GM04504 (cell line): ENCODE measurements around the gene OR9G4.
A peak's percentile ranks its signal among the peaks of the same experiment; 100 is the strongest.

Source experiments
- DNase-seq: peaks from one replicate; pipeline ENCODE4 v3.0.0-alpha.2; 2012; ENCODE audit warnings: low read depth

The OR9G4 gene

DNA sequence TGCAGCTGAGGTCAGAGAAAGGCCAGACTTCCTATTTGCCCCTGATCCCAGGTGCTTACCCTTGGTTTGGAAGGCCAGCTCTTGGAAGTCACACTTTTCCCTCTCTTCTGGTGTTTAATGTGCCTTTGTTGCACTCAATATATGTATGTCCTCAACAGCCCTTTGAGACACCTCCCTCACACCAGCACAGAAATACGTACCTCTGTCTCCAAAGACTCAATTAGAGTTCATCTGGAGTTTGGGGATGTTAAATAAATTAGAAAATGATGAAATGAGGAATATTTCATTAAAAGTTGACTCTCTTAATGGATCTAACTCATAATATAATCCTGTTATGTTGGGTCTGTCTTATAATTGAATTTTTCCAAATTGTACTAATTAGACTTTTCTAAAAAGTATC is at the start of gene OR9G4:
Gene OR9G4 (minus strand): TSS at position 101 of the 400 bp plus-strand sequence. CDS start 4,931 bp downstream, outside the sequence.
- no peak for DNase-seq

DNA sequence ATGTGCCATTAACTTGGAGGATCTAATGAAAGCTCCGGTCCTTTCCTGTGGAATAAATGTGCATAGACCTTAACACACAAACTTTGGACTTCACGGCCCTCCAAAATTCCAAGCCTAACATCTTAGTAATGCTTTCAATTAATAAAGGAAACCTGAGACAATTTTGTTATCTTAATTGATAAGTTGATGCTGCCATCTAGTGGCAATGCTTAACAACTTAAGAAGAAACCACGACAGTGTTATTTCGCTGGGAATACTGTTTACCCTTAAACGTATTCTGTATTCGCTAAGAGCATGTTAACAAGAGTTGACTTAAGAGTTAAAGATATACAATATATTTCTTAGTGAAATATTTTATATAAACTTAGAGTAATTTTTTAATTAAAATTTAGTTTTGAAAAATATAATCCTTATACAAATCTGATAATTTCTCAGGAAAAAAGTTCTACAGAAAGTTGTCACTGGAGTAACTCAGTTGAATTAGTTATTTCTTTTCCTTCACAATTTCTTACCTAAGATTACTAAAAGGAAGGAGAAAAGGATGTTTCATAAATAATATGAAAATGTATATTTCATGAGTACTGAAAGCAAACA is 35.0 kb upstream of the OR9G4 start:
- DNase-seq: peak; percentile 7

DNA sequence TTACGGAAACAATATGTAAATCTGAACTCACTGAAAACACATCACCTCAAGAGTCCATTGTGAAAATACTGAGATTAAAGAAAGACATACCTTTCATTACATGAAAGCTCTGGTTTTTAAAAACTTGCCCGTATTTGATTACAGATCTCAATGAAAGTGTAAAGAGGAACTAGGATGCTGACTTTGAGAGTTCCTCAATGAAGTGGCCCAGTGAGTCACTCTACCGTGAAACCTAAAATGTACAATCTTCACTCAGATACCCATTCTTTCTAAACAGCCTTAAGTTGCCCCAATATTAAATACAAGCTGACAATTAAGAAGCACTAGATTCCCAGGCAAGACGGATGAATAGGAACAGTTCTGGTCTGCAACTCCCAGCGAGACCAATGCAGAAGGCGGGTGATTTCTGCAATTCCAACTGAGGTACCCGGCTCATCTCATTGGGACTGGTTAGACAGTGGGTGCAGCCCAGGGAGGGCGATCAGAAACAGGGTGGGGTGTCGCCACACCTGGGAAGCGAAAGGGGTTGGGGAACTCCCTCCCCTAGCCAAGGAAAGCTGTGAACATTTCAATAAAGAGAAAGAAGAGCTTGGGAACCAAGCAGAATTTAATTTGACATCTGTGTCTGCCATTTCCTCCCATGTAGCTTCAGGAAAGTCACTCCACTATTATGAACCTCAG is 33.8 kb upstream of the OR9G4 start:
- no peak for DNase-seq

DNA sequence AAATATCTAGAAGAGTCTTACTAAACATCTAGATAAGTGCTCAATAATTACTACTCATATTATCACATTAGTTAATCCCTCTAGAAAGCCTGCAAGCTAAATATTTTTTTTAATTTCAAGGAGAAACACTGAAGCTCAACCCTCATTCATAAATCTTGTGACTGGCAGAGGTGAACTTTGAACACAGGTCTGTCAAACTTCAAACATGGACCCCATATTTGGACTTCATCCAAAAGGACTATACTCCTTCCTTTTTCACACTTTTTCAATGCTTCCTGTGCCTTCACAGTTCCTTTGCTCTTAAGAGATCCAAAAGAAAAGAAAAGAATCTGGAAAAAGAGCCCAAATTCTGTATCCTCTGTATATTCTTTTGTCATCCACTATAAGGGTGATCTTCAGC is 28.3 kb upstream of the OR9G4 start:
- DNase-seq: no peak

DNA sequence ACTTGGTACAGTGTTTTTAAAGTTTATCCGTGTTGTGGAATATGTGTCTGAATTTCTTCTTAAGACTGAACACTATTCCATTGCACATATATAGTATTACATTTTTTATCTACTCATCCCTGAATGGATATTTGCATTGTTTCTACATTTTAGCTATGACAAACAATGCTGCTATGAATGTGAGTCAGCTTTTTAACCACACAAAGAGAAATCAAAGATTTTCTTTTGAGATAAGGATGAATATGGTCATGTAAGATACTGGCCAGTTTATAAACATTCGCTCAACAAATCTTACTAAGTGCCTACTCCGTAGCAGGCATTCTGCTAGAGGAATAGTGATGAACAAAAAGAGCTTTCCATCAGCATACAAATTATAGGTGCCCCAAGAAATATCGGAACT is 16.5 kb upstream of the OR9G4 start:
- no peak for DNase-seq

DNA sequence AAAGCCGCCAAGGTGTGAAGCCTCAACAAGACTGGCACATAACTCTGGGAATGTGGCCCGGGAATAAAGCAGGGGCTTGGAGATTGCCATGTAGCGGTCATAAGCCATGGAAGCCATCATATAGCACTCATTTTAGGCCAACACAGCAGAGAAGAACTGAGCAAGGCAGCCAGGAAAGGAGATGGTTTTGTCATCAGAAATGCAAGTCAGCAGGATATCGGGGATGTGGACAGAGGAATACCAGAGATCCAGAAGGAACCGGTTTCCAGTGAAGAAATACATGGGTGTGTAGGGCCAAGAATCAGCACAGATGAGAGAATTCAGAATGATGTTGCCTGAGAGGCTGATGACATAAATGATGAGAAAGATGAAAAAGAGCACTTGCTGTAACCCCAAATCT is 3.0 kb upstream of the OR9G4 start:
- no peak for DNase-seq

DNA sequence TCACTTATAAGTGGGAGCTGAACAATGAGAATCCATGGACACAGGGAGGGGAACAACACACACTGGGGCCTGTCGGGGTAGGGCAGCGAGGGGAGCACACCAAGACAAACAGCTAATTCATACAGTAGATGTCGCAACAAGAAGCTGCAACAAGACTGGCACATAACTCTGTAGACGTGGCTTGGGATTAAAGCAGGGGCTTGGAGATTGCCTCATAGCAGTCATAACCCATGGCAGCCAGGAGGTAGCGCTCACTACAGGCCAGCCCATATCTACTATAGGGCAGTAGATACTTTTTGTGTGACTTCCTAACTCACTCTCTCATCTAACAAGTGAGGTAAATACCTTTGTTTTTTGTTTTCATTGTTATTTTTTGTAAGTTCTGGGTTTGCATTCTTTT is 1.7 kb upstream of the OR9G4 start:
- no peak for DNase-seq

DNA sequence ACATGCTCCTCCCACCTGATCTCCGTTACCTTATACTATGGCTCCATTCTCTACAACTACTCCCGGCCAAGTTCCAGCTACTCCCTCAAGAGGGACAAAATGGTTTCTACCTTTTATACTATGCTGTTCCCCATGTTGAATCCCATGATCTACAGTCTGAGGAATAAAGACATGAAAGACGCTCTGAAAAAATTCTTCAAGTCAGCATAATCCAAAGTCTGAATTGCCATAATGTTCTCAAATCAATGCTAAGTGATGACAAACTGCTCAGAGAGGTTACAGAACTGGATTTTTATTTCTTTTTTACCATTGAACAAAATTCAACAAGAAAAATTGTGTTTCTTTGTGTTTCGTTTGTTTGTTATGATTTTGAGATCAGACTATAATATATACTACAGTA is 7.6 kb downstream of the OR9G4 start:
- DNase-seq: no peak

DNA sequence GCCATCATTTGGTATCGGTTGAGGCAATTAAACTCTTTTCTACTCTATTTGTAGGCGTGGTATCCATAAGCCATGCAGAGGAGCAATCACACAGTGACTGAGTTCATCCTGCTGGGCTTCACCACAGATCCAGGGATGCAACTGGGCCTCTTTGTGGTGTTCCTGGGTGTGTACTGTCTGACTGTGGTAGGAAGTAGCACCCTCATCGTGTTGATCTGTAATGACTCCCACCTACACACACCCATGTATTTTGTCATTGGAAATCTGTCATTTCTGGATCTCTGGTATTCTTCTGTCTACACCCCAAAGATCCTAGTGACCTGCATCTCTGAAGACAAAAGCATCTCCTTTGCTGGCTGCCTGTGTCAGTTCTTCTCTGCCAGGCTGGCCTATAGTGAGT is 8.4 kb downstream of the OR9G4 start:
- DNase-seq: no peak

DNA sequence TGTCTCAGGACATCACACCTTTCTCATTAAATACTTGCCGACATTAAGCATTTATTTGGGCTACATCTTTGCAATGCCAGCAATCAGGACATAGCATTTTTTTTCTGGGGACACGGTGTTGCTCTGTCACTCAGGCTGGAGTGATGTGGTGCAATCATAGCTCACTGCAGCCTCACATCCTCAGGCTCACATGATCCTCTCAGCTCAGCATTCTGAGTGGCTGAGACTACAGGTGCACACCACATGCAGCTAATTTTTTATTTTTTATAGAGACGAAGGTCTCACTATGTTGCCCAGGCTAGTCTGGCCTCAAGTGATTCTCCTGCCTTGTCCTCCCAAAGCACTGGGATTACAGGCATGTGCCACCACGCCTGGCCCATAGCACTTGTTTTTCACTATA is 28.0 kb downstream of the OR9G4 start:
- DNase-seq: no peak

DNA sequence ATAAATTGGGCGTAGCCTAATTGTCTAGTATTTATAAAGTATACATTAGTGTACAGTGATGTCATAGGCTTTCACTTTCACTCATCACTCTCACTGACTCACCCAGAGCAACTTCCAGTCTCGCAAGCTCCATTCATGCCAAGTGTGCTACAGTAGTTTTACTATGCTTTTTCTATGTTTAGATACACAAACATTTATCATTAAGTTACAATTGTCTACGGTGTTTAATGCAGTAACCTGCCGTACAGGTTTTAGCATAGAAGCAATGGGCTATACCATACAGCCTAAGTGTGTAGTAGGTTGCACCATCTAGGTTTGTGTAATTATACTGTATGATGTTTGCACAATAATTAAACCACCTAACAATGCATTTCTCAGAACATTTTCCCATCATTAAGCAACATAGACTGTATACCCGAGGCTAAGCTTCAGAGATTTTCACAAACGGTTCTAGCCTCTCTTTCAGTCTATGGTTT is 32.1 kb downstream of the OR9G4 start:
- no peak for DNase-seq

DNA sequence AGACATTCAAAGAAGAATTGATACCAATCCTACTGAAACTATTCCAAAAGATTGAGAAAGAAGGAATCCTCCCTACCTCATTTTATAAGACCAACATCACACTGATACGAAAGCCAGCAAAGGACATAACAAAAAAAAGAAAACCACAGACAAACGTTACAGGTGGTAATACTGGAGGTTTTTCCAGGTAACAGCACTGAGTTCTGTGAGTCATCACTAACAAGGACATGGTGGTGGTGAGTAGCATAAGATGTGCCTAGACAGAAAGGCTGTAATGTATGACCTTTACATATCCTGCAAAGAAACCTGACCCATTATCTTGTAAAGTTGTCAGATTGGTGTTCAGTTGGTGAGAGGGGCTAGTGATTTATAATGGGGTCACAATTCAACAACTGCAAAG is 34.3 kb downstream of the OR9G4 start:
- no peak for DNase-seq

DNA sequence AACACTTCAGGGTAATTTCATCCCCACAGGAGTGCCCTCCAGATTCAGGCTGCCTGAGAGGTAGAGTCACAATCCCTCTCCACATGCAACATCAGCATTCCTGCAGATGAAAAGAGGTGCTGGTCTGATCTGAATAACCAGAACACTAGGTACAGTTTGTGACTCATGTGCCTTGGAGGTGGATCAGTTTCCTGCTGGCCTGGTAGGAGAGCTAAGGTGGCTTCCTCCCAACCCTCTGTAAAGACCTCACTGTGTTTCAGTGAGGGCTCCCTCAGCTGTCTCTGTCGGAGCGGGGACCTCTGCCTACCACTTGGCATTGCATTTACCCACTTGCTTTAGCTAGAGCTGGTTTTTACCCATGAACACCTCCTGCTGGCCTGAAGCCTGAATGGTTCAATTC is 42.0 kb downstream of the OR9G4 start:
- DNase-seq: no peak

DNA sequence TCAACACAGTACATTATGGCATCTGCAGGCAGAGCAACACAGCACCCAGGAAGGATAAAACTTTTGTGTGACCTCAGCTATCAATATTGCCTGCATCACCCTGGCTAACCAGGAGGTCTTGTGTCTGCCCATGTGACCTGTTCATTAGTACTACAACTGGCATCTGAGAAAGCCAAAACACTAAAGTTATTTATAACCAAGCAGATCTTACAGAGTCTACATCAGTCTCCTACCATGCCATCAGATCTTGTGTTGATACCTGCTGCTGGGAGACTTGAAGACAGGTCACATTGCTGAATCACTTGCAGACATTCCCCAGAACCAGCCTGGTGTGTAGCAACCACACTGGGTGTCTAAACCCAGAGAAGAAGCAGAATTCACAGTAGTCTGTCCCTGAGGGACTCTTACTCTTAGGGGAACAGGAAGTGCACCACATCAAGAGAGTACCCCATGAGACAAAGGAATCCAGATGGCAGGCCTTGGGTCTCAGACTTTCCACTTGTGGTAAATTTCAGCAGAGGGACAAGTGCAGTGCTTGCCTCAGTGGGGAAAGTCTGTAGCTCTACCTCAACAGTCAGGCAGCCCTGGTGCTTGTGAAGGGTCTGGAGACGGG is 42.6 kb downstream of the OR9G4 start:
- no peak for DNase-seq

DNA sequence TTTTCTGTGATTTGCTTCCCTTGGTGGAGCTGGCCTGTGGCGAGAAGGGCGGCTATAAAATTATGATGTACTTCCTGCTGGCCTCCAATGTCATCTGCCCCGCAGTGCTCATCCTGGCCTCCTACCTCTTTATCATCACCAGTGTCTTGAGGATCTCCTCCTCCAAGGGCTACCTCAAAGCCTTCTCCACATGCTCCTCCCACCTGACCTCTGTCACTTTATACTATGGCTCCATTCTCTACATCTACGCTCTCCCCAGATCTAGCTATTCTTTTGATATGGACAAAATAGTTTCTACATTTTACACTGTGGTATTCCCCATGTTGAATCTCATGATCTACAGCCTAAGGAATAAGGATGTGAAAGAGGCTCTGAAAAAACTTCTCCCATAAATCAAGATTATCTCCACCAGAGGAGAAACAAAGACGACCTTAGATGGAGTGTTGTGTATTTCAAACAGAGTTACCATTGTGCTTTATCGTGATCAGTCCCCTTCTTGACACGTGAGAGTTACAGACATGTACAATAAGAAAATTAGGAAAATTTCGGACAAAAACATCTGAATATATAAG is 47.5 kb downstream of the OR9G4 start:
- DNase-seq: no peak

DNA sequence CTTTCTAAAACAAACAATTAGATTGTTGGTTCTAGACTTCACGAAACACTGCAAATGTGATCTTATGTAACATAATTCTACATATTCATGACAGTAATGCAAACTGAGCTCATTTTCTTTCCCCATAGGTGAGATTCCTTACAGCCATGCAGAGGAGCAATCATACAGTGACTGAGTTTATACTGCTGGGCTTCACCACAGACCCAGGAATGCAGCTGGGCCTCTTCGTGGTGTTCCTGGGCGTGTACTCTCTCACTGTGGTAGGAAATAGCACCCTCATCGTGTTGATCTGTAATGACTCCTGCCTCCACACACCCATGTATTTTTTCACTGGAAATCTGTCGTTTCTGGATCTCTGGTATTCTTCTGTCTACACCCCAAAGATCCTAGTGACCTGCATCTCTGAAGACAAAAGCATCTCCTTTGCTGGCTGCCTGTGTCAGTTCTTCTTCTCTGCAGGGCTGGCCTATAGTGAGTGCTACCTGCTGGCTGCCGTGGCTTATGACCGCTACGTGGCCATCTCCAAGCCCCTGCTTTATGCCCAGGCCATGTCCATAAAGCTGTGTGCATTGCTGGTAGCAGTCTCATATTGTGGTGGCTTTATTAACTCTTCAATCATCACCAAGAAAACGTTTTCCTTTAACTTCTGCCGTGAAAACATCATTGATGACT is 48.1 kb downstream of the OR9G4 start:
- DNase-seq: no peak

DNA sequence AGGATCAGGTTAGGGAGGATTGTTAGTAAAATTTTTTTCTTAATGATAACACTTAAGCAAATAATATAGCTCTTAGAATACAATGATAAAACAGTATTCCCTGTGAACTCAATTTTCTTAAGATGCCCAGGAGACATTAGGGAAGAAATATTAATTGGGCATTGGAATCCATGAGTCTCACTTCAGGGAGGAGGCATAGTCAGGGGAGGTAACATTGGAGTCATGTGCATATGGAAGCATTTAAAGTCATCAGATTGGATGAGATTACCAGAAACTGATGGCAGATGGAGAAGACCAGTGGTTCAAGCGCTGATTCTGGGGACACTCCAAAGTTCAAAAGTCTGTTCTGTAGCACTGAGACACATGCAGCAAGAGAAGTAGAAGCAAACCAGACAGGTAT is 49.7 kb downstream of the OR9G4 start, which contains the start of gene OR9G1:
Gene OR9G1 (plus strand): TSS at position 301 of the 400 bp plus-strand sequence. CDS start 1,293 bp downstream, outside the sequence.
- no peak for DNase-seq

DNA sequence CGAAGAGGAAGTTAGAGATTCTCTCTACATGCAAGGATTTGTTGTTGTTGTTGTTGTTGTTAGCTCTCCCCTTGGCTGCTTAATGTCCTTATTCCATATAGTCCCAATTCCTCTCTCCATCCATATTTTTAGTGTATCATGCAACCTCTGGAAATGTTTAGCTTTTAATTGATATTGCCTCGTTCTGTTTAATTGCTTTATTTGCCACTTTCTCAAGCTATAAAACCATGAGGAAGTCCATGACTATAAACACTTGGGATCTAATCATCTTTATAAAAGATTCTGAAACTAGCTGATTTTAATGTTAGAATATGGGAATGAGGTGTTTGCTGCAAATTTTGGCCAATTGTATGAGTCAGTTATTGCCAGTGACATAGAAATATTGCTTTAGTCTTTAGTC is 55.1 kb downstream of the OR9G4 start:
- DNase-seq: no peak
